Tibial nerve (tissue), 3 donors: ENCODE measurements around the gene ZPLD1.

ENCODE experiments used
- CTCF ChIP-seq, 5 experiments: fragments of 200-600 bp in 3 of 5; fragments of 450-650 bp in 2 of 5; sonication (generic) in 3 of 5; IDR thresholded peaks; one replicate each; pipeline ENCODE4 v1.5.1; 2016 to 2019; ENCODE audit warnings: antibody characterized with exemption in 5 of 5, mild to moderate bottlenecking in 3 of 5, moderate library complexity in 2 of 5
- POLR2A ChIP-seq, 2 donors: fragments of 450-650 bp; IDR thresholded peaks; one replicate each; pipeline ENCODE4 v1.6.1; 2017; ENCODE audit warnings: antibody characterized with exemption in 2 of 2, mild to moderate bottlenecking in 2 of 2, moderate library complexity in 2 of 2

GRCh38 chr3:102470066-102470465 lies 35.3 kb downstream of the ZPLD1 start:
- TF ChIP-seq POLR2A (IDR thresholded peaks at IDR 0.05) (no peak), CTCF (IDR thresholded peaks at IDR 0.05) (no peak)
